ENCODE measurements around the gene ITGAL. TPM values are rescaled to one million over a fixed set of nuclear protein-coding genes. Genes with fewer than 3 reads are reported as not detected.

ITGAL gene
- total and polyA plus RNA-seq, 4 donors = 4.3 to 11.8 (median 6.9) TPM

GRCh38 chr16:30518552-30518951 lies 46.0 kb downstream of the ITGAL start:
- Histone ChIP-seq H3K27me3 (ENCODE audit: control insufficient read depth in 4 of 4, insufficient read depth in 4 of 4, low read length in 3 of 4) (no peaks in the 10 kb centered on the region), H3K4me1 (ENCODE audit: control insufficient read depth in 4 of 4, insufficient read depth in 4 of 4, low read length in 3 of 4) (peaks cover 2 to 18% (median 12%) of the 10 kb centered on the region in 4 donors), H3K36me3 (ENCODE audit: control insufficient read depth in 4 of 4, insufficient read depth in 3 of 4, low read depth in 1 of 4, low read length in 3 of 4) (peaks cover 0 to 14% (median 7%) of the 10 kb centered on the region in 4 donors), H3K4me3 (ENCODE audit: low read depth in 1 of 3, low read length in 3 of 3) (no peak overlapping the region), H3K27ac (ENCODE audit: low read depth in 1 of 2, low read length in 2 of 2) (no peak overlapping the region), H3K9me3 (ENCODE audit: control insufficient read depth in 4 of 4, low read length in 3 of 4) (no peaks in the 10 kb centered on the region), H3K9ac (ENCODE audit: low read depth in 1 of 2, low read length in 2 of 2) (no peak overlapping the region)
- no peak for TF ChIP-seq ZBTB33 (IDR thresholded peaks at IDR 0.05)
- TF ChIP-seq ATF3 (IDR thresholded peaks at IDR 0.05) = no peak
- no peak for TF ChIP-seq RAD21 (IDR thresholded peaks at IDR 0.05)
- TF ChIP-seq JUND (IDR thresholded peaks at IDR 0.05) = no peak
- no peak for TF ChIP-seq YY1 (IDR thresholded peaks at IDR 0.05)
- no peak for TF ChIP-seq FOXA1 (IDR thresholded peaks at IDR 0.05)
- TF ChIP-seq CTCF (IDR thresholded peaks at IDR 0.05; ENCODE audit: low read depth, low read length, missing input control) = no peak
- no peak for TF ChIP-seq MAX (IDR thresholded peaks at IDR 0.05)
- TF ChIP-seq NR2F2 (IDR thresholded peaks at IDR 0.05) = no peak
- TF ChIP-seq HNF4A (conservative IDR thresholded peaks at IDR 0.05) = no peak
- no peak for TF ChIP-seq REST (IDR thresholded peaks at IDR 0.05)
- TF ChIP-seq SP1 (IDR thresholded peaks at IDR 0.05) = no peak
- TF ChIP-seq EGR1 (IDR thresholded peaks at IDR 0.05; ENCODE audit: low read depth in 2 of 2) = no peak
- no peak for TF ChIP-seq TAF1 (conservative IDR thresholded peaks at IDR 0.05)
- TF ChIP-seq HNF4G (IDR thresholded peaks at IDR 0.05) = no peak
- TF ChIP-seq FOXA2 (IDR thresholded peaks at IDR 0.05) = no peak
- 96% methylated on average over 10 of the region's 10 CpGs for WGBS
- no peak for DNase-seq (ENCODE audit: low spot score)
